ENCODE measurements around the gene RBM33.

DNA sequence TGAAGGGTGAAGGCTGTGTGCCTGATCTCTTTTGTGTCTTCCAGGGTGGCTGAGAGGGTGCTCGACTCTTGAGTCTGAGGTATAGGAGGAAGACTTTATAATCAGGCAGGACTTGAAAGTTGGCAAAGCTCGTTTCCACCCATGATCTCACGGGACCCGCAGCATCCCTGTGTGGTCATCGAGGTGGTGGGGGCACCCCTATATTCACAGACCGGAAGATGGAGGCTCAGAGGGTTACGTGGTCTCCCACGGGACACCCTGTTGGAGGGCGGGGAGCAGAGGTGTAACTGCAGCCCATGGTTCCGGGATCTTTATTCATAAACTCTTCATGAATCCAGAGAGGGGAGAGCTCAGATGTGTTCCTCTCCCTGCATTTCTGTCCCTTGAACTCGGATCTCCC, 177.4 kb downstream of the RBM33 start:
- TF ChIP-seq POLR2A (IDR thresholded peaks at IDR 0.05; ENCODE audit: low read length), result no peak
- TF ChIP-seq GATA1 (IDR thresholded peaks at IDR 0.05; ENCODE audit: low read depth, low read length), result no peak
